HEK293 (cell line): ENCODE results near the gene PLLP.
A peak's percentile ranks its signal among the peaks of the same experiment; 100 is the strongest.

Experiments used
- BCL11A ChIP-seq: fragments of 450-650 bp; formaldehyde crosslinking; IDR thresholded peaks from 2 replicates; pipeline ENCODE4 v1.5.1; 2016; ENCODE audit warnings: low read depth, missing biosample characterization, missing genetic modification characterization
- GLI4 ChIP-seq: fragments of 450-650 bp; formaldehyde crosslinking; IDR thresholded peaks from 2 replicates; pipeline ENCODE4 v1.5.1; 2016; ENCODE audit warnings: missing biosample characterization, missing genetic modification characterization
- KLF10 ChIP-seq: fragments of 450-650 bp; IDR thresholded peaks from 2 replicates; pipeline ENCODE4 v1.5.1; 2018; ENCODE audit warnings: missing biosample characterization, mild to moderate bottlenecking, missing genetic modification characterization
- KLF16 ChIP-seq: fragments of 450-650 bp; formaldehyde crosslinking; IDR thresholded peaks from 2 replicates; pipeline ENCODE4 v1.5.1; 2017; ENCODE audit warnings: missing biosample characterization, missing genetic modification characterization
- KLF9 ChIP-seq: fragments of 450-650 bp; formaldehyde crosslinking; IDR thresholded peaks from 2 replicates; pipeline ENCODE4 v1.5.1; 2016; ENCODE audit warnings: missing biosample characterization, missing genetic modification characterization, low read depth
- PBX3 ChIP-seq: sonication (generic); formaldehyde crosslinking; IDR thresholded peaks from 2 replicates; pipeline ENCODE4 v1.8.1; 2022; ENCODE audit warnings: mild to moderate bottlenecking, moderate library complexity, missing genetic modification reagents
- PRDM10 ChIP-seq: fragments of 450-650 bp; formaldehyde crosslinking; IDR thresholded peaks from 2 replicates; pipeline ENCODE4 v1.5.1; 2016; ENCODE audit warnings: missing biosample characterization, missing genetic modification characterization
- PRDM4 ChIP-seq: fragments of 450-650 bp; formaldehyde crosslinking; IDR thresholded peaks from 2 replicates; pipeline ENCODE4 v1.5.1; 2017; ENCODE audit warnings: missing biosample characterization, missing genetic modification characterization
- TRIM28 ChIP-seq: IDR thresholded peaks from 2 replicates; pipeline ENCODE4 v1.6.1; 2011; ENCODE audit warnings: low read length, control low read depth, borderline replicate concordance
- YY2 ChIP-seq: fragments of 450-650 bp; formaldehyde crosslinking; IDR thresholded peaks from 2 replicates; pipeline ENCODE4 v1.5.1; 2016; ENCODE audit warnings: missing biosample characterization, missing genetic modification characterization
- ZBTB20 ChIP-seq: fragments of 450-650 bp; formaldehyde crosslinking; IDR thresholded peaks from 2 replicates; pipeline ENCODE4 v1.5.1; 2016; ENCODE audit warnings: missing biosample characterization, missing genetic modification characterization
- ZBTB48 ChIP-seq: fragments of 450-650 bp; formaldehyde crosslinking; IDR thresholded peaks from 2 replicates; pipeline ENCODE4 v1.5.1; 2016; ENCODE audit warnings: missing biosample characterization, missing genetic modification characterization
- ZEB2 ChIP-seq: fragments of 450-650 bp; formaldehyde crosslinking; IDR thresholded peaks from 2 replicates; pipeline ENCODE4 v1.5.1; 2016; ENCODE audit warnings: missing biosample characterization, missing genetic modification characterization
- ZFHX2 ChIP-seq: fragments of 450-650 bp; formaldehyde crosslinking; conservative IDR thresholded peaks from 2 replicates; pipeline ENCODE4 v1.5.1; 2016; ENCODE audit warnings: missing biosample characterization, missing genetic modification characterization
- ZNF140 ChIP-seq: fragments of 450-650 bp; formaldehyde crosslinking; IDR thresholded peaks from 2 replicates; pipeline ENCODE4 v1.5.1; 2016; ENCODE audit warnings: missing biosample characterization, missing genetic modification characterization
- ZNF2 ChIP-seq: fragments of 450-650 bp; formaldehyde crosslinking; IDR thresholded peaks from 2 replicates; pipeline ENCODE4 v1.5.1; 2016; ENCODE audit warnings: missing biosample characterization, missing genetic modification characterization
- ZNF266 ChIP-seq: fragments of 450-650 bp; formaldehyde crosslinking; IDR thresholded peaks from 2 replicates; pipeline ENCODE4 v1.5.1; 2016; ENCODE audit warnings: missing biosample characterization, missing genetic modification characterization, low read depth
- ZNF366 ChIP-seq: fragments of 450-650 bp; formaldehyde crosslinking; conservative IDR thresholded peaks from 2 replicates; pipeline ENCODE4 v1.5.1; 2016; ENCODE audit warnings: missing biosample characterization, missing genetic modification characterization
- ZNF561 ChIP-seq: fragments of 450-650 bp; IDR thresholded peaks from 2 replicates; pipeline ENCODE4 v1.5.1; 2018; ENCODE audit warnings: missing biosample characterization, missing genetic modification characterization, borderline replicate concordance
- ZNF623 ChIP-seq: fragments of 450-650 bp; formaldehyde crosslinking; IDR thresholded peaks from 2 replicates; pipeline ENCODE4 v1.5.1; 2016; ENCODE audit warnings: missing biosample characterization, missing genetic modification characterization
- ZNF660 ChIP-seq: fragments of 450-650 bp; IDR thresholded peaks from 2 replicates; pipeline ENCODE4 v1.5.1; 2018; ENCODE audit warnings: missing biosample characterization, mild to moderate bottlenecking, missing genetic modification characterization
- ZNF664 ChIP-seq: fragments of 450-650 bp; formaldehyde crosslinking; IDR thresholded peaks from 2 replicates; pipeline ENCODE4 v1.5.1; 2016; ENCODE audit warnings: missing biosample characterization, missing genetic modification characterization
- ZNF747 ChIP-seq: fragments of 450-650 bp; formaldehyde crosslinking; IDR thresholded peaks from 2 replicates; pipeline ENCODE4 v1.5.1; 2016; ENCODE audit warnings: missing biosample characterization, missing genetic modification characterization
- ZSCAN23 ChIP-seq: fragments of 450-650 bp; formaldehyde crosslinking; IDR thresholded peaks from 2 replicates; pipeline ENCODE4 v1.5.1; 2016; ENCODE audit warnings: missing biosample characterization, missing genetic modification characterization
- ZSCAN30 ChIP-seq: fragments of 450-650 bp; IDR thresholded peaks from 2 replicates; pipeline ENCODE4 v1.5.1; 2018; ENCODE audit warnings: missing biosample characterization, mild to moderate bottlenecking, missing genetic modification characterization, moderate library complexity
- TF ChIP-seq, protein P1 (sequence below): fragments of 450-650 bp; formaldehyde crosslinking; IDR thresholded peaks from 2 replicates; pipeline ENCODE4 v1.5.1; 2016; ENCODE audit warnings: missing biosample characterization, missing genetic modification characterization
- TF ChIP-seq, protein P2 (sequence below): fragments of 450-650 bp; formaldehyde crosslinking; IDR thresholded peaks from 2 replicates; pipeline ENCODE4 v1.5.1; 2016; ENCODE audit warnings: missing biosample characterization, missing genetic modification characterization
- TF ChIP-seq, protein P3 (sequence below): fragments of 450-650 bp; formaldehyde crosslinking; IDR thresholded peaks from 2 replicates; pipeline ENCODE4 v1.5.1; 2016; ENCODE audit warnings: missing biosample characterization, missing genetic modification characterization, borderline replicate concordance

PLLP gene

DNA sequence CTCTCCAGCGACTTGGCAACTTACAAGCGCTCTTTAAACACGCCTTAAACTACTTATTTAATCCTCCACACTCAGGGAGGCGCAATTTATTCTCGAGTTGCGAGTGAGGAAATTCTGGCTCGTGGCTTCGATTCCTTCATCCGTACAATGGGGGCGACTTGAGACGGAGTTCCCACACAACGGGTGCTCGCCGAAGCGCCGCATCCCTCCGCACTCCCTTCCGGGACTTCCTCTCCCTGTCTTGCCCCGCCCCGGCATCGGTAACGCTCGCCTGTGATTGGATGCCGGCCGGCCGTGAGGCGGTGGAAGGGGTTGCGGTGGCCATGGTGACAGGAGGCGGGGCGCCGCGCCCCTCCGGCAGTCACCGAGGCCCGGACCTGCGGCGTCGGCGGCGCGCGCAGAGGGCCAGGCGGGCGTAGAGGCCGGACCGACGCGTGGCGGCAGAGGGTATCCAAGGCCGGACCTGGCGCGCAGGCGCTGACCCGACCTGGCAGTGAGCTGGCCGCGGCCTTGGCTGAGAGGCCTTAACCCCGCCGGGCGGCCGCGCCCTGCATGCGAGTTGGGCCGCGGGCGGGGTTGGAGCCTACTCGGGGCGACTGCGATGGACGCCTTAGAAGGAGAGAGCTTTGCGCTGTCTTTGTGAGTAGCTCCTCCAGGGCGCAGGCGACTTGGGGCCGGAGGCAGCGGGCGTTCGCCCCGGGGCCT lies 39.6 kb downstream of the PLLP start, which contains the start of gene ARL2BP (continued):
- TF ChIP-seq PRDM10 (tag by site-specific recombination) = peak; percentile 66
- peak; percentile 68 for TF ChIP-seq ZEB2 (tag by site-specific recombination)
- 0 out of 2 replicates have a peak, but pooled peaks have one; percentile 15 for TF ChIP-seq ZNF2
- no peak for TF ChIP-seq ZSCAN23 (tag by site-specific recombination)
- peak; percentile 38; the same call in 1 of the 2 replicates for TF ChIP-seq ZSCAN30 (tag by site-specific recombination)
- TF ChIP-seq ZNF660 (tag by site-specific recombination) = peak; percentile 74; the same call in 1 of the 2 replicates
- peak; percentile 87; the same call in 1 of the 2 replicates for TF ChIP-seq ZBTB48 (tag by site-specific recombination)
- TF ChIP-seq, protein P1, sequence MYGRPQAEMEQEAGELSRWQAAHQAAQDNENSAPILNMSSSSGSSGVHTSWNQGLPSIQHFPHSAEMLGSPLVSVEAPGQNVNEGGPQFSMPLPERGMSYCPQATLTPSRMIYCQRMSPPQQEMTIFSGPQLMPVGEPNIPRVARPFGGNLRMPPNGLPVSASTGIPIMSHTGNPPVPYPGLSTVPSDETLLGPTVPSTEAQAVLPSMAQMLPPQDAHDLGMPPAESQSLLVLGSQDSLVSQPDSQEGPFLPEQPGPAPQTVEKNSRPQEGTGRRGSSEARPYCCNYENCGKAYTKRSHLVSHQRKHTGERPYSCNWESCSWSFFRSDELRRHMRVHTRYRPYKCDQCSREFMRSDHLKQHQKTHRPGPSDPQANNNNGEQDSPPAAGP (tag by site-specific recombination) = 0 out of 2 replicates have a peak, but pooled peaks have one; percentile 32
- no peak; the same call in 1 of the 2 replicates for TF ChIP-seq ZNF366
- TF ChIP-seq TRIM28 = peak; percentile 48; the same call in 1 of the 2 replicates
- TF ChIP-seq BCL11A = 0 out of 2 replicates have a peak, but pooled peaks have one; percentile 21
- TF ChIP-seq ZFHX2 (tag by site-specific recombination) = no peak; the same call in 1 of the 2 replicates
- TF ChIP-seq YY2 = no peak
- no peak for TF ChIP-seq ZNF266 (tag by site-specific recombination)
- peak; percentile 15; the same call in 1 of the 2 replicates for TF ChIP-seq KLF16 (tag by site-specific recombination)
- TF ChIP-seq ZNF623 (tag by site-specific recombination) = no peak
- TF ChIP-seq PRDM4 (tag by site-specific recombination) = peak; percentile 95
- peak; percentile 58 for TF ChIP-seq ZBTB20 (tag by site-specific recombination)
- TF ChIP-seq KLF9 (tag by site-specific recombination) = peak; percentile 64
- TF ChIP-seq ZNF561 = peak; percentile 73
- TF ChIP-seq, protein P2, sequence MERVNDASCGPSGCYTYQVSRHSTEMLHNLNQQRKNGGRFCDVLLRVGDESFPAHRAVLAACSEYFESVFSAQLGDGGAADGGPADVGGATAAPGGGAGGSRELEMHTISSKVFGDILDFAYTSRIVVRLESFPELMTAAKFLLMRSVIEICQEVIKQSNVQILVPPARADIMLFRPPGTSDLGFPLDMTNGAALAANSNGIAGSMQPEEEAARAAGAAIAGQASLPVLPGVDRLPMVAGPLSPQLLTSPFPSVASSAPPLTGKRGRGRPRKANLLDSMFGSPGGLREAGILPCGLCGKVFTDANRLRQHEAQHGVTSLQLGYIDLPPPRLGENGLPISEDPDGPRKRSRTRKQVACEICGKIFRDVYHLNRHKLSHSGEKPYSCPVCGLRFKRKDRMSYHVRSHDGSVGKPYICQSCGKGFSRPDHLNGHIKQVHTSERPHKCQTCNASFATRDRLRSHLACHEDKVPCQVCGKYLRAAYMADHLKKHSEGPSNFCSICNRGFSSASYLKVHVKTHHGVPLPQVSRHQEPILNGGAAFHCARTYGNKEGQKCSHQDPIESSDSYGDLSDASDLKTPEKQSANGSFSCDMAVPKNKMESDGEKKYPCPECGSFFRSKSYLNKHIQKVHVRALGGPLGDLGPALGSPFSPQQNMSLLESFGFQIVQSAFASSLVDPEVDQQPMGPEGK (tag by site-specific recombination) = peak; percentile 56
- TF ChIP-seq PBX3 (CRISPR knock-in tag) = peak; percentile 71; the same call in 1 of the 2 replicates
- TF ChIP-seq, protein P3, sequence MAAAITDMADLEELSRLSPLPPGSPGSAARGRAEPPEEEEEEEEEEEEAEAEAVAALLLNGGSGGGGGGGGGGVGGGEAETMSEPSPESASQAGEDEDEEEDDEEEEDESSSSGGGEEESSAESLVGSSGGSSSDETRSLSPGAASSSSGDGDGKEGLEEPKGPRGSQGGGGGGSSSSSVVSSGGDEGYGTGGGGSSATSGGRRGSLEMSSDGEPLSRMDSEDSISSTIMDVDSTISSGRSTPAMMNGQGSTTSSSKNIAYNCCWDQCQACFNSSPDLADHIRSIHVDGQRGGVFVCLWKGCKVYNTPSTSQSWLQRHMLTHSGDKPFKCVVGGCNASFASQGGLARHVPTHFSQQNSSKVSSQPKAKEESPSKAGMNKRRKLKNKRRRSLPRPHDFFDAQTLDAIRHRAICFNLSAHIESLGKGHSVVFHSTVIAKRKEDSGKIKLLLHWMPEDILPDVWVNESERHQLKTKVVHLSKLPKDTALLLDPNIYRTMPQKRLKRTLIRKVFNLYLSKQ (tag by site-specific recombination) = no peak
- TF ChIP-seq ZNF140 (tag by site-specific recombination) = no peak
- TF ChIP-seq GLI4 = no peak
- no peak for TF ChIP-seq ZNF747 (tag by site-specific recombination)
- peak; percentile 79 for TF ChIP-seq ZNF664 (tag by site-specific recombination)
- TF ChIP-seq KLF10 (tag by site-specific recombination) = peak; percentile 85
